WI38 (cell line): ENCODE results near the gene EID3.
"Not testable (repeated sequence)": the region's sequence is repeated elsewhere in the genome, so short reads cannot be mapped to it uniquely, and the experiment has no call there.

Experiments
- H3K4me3 ChIP-seq: 2 replicates; pipeline ENCODE4 v1.5.1; 2011; ENCODE audit warnings: low read depth, mild to moderate bottlenecking, control low read depth, low read length
- TF ChIP-seq, protein P1 (sequence below): IDR thresholded peaks from 2 replicates; pipeline ENCODE4 v1.5.1; 2012; ENCODE audit warnings: low read depth, mild to moderate bottlenecking, control low read depth, low read length

EID3 gene

DNA sequence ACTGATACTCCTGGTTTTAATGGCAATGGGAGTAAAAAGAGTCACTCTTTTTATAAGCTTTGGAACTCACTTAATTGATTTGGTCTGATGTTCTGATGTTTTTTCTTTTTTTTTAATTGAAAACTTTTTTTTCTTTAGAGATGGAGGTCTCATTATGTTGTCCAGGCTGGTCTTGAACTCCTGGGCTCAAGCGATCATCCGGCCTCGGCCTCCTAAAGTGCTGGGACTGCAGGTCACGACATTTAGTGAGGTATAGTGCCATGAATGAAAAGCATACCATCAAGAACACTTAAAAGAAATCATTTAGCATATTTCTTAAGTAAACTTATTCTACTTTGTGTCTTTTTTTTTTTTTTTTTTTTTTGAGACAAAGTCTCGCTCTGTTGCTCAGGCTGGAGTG is 12.7 kb upstream of the EID3 start:
- no peak overlapping the region; the same call in 1 of the 2 replicates for H3K4me3 ChIP-seq
- TF ChIP-seq, protein P1, sequence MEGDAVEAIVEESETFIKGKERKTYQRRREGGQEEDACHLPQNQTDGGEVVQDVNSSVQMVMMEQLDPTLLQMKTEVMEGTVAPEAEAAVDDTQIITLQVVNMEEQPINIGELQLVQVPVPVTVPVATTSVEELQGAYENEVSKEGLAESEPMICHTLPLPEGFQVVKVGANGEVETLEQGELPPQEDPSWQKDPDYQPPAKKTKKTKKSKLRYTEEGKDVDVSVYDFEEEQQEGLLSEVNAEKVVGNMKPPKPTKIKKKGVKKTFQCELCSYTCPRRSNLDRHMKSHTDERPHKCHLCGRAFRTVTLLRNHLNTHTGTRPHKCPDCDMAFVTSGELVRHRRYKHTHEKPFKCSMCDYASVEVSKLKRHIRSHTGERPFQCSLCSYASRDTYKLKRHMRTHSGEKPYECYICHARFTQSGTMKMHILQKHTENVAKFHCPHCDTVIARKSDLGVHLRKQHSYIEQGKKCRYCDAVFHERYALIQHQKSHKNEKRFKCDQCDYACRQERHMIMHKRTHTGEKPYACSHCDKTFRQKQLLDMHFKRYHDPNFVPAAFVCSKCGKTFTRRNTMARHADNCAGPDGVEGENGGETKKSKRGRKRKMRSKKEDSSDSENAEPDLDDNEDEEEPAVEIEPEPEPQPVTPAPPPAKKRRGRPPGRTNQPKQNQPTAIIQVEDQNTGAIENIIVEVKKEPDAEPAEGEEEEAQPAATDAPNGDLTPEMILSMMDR, result no peak

DNA sequence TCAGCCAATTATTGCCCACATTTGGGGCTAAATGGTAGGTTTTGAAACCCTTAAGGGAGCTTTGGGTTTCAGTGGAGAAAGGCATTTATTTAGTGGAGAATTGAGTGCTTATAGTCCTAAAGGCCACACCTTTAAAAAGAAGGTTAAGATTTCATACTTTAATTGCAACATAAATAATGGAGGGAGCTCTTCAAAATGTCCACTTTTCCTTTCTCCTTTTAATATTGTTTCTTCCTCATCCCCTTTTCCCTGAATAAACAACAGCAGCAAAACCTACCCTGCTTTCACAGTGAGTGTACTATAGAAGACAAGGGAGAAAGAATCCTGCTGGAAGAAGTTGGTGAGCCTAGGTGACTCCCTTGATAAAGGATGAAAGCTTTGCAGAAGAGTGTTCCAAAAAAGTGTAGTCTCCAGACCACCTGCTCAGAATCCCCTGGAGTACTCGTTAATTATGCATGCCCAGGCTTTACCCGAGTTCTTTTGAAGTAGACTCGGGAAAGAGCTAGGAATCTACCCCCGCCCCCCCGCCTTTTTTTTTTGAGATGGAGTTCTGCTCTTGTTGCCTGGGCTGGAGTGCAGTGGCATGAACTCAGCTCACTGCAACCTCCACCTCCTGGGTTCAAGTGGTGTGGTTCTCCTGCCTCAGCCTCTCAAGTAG is 11.5 kb upstream of the EID3 start:
- TF ChIP-seq, protein P1, result no peak
- no peak overlapping the region for H3K4me3 ChIP-seq

DNA sequence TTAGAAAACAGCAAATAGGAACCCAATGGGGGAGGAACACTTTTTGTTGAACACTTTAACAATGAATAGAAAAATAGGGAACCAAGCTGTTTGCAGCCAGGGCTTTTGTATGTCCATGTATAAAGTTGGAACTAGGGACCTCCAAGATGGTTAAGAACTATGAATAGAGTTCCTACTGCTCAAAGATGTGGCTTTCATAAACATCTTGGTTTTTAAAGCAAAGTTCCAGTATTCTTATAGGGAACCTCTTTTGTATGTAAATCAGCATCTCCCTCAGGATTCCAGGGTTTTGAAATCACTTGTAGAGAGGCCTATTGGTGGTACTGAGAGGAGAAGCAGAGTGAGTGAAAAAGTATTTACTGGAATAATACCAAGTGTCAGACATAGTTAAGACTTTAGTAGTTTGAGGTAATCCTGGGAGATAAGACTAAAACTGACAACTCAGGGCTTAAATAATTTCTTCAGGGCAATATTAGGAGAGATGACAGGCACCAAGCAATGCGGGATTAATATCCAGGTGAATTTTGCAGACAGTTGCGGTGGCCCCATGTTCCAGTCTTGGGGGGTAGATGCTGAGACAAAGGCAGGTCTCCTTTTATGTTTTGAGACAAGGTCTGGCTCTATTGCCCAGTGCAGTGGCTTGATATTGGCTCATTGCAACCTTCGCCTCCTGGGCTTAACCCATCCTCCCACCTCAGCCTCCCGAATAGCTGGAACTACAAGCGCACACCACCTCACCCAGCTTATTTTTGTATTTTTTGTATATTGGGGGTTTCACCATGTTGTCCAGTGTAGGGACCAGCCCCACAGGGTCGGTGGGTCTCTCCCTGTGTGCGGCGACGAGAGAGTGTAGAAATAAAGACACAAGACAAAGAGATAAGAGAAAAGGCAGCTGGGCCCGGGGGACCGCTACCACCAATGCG is 10.4 kb upstream of the EID3 start:
- 0 out of 2 replicates have a peak overlapping the region, but pooled peaks have one; percentile 5 for H3K4me3 ChIP-seq
- TF ChIP-seq, protein P1, result no peak

DNA sequence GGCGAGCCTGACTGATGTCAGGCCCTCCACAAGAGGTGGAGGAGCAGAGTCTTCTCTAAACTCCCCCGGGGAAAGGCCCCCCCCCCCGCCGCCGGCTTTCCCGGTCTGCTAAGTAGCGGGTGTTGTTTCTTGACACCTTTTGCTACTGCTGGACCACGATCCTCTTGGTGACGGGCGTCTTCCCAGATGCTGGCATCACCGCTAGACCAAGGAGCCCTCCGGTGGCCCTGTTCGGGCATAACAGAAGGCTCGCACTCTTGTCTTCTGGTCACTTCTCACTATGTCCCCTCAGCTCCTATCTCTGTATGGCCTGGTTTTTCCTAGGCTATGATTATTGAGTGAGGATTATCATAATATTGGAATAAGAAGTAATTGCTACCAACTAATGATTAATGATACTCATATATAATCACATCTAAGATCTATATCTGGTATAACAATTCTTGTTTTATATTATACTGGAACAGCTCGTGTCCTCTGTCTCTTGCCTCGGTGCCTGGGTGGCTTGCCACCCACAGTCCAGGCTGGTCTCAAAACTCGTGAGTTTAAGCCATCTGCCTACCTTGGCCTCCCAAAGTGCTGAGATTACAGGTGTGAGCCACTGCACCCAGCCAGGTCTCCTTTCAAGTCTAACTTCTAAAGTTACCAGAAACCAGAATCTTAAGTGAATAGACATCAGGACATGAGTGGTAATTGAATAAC is 9.2 kb upstream of the EID3 start:
- H3K4me3 ChIP-seq, result not testable (repeated sequence)
- TF ChIP-seq, protein P1, result peak; percentile 13; the same call in 1 of the 2 replicates

DNA sequence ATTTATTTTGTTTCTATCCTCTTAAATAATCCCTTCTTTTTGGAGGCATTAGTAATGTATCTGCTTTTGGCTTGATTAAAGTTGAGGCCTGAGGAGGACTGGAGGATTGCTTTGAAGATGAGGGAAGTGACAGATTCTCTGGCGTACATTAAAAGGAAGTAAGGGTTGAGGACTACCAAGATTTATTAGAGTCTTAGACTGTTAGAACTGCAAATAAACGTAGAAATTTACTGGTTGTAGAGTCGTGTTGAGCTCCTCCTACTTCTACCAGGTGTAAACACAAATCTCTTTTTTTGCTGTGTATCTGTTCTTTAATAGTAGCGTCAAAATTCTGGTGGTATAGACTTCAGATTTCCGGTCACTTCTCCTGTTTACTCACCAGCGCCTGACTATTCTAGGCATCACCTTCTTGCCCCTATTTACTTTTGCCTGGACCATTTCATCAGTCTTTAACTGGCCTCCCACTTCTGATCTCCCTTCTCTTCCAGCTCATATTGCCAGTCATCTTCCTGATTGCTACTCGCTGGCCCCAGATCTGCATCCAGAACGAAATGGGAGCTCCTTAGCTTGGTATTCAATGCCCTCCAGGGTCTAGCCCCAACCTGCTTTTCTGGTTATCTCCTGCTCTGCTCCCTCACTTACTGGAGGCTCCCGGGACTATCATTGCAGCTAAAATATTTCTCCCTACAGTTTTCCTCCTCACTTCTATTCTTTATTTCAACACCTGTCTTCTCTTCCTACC is 8.4 kb upstream of the EID3 start:
- TF ChIP-seq, protein P1, result no peak

DNA sequence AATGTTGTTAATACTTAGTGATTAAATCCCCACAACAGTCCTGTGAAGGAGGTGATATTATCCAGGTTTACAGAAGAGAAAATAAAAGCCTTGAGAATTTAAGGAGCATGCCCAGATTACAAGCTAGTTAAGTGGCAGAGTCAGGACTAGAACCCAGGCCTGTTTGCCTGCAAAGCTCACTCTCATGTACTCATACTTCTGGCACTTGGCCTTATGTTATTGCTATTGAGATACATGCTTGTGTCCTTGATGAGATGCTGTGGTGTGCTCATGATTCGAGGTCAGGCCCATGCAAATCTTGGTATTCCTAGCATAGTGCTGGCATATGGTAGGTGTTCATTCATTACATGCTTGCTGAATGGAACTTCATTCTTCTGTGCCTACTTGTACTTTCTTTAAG is 7.6 kb upstream of the EID3 start:
- TF ChIP-seq, protein P1, result no peak
- H3K4me3 ChIP-seq, result no peak overlapping the region

More for the DNA sequence above, 8.4 kb upstream of the EID3 start:
- H3K4me3 ChIP-seq, result no peak overlapping the region
